HT1080 (cell line): ENCODE results near the gene CLDN14. TPM values are rescaled to one million over a fixed set of nuclear protein-coding genes. Genes with fewer than 3 reads are reported as not detected.
A peak's percentile ranks its signal among the peaks of the same experiment; 100 is the strongest.
"Not testable (repeated sequence)": the region's sequence is repeated elsewhere in the genome, so short reads cannot be mapped to it uniquely, and the experiment has no call there.

Source experiments
- DNase-seq: peaks from one replicate; pipeline ENCODE4 v3.0.0-alpha.2; 2015; ENCODE audit warnings: low read depth
- total RNA-seq: library from RNA; depleted of rRNA; stranded (reverse); fragments of >200 nt; shearing (Covaris generic); gene quantifications from 2 replicates; pipeline ENCODE4 v1.2.3, GENCODE V29; 2014

The CLDN14 gene
- total RNA-seq, 1 experiment from 2014 or later, result not detected

DNA sequence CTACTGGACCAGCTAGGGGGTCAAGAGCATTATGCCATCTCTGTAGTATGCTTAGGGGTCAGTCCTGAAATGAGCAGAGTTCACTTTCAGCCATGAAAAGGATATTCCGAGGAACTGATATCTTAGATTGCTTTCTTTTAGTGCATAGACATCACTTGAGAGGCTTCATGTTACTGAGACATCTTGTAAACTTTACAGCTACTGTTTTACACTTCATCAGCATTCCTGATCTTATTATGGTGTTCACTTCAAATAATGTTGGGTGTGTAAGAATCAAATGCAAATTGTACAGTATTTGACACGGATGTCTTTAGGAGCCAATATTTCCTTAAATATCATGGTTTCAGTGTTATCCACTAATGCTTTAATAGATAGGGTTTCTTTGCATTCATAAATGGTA is 22.4 kb upstream of the CLDN14 start:
- no peak for DNase-seq

DNA sequence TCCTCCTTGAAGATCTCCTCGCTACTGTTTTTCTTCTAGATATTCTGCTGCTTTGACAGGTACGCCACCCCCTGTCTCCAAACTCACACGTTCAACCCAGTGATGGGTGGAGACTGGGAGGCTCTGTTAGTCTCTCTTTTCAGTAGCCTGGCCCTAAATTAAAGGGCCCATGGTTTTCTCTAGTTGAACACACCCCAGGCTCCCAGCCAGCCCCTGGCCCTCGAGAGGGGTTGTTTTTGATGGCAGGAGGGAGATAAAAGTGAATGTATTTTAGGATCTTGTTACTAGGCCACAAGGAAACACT is 21.6 kb upstream of the CLDN14 start:
- no peak for DNase-seq

DNA sequence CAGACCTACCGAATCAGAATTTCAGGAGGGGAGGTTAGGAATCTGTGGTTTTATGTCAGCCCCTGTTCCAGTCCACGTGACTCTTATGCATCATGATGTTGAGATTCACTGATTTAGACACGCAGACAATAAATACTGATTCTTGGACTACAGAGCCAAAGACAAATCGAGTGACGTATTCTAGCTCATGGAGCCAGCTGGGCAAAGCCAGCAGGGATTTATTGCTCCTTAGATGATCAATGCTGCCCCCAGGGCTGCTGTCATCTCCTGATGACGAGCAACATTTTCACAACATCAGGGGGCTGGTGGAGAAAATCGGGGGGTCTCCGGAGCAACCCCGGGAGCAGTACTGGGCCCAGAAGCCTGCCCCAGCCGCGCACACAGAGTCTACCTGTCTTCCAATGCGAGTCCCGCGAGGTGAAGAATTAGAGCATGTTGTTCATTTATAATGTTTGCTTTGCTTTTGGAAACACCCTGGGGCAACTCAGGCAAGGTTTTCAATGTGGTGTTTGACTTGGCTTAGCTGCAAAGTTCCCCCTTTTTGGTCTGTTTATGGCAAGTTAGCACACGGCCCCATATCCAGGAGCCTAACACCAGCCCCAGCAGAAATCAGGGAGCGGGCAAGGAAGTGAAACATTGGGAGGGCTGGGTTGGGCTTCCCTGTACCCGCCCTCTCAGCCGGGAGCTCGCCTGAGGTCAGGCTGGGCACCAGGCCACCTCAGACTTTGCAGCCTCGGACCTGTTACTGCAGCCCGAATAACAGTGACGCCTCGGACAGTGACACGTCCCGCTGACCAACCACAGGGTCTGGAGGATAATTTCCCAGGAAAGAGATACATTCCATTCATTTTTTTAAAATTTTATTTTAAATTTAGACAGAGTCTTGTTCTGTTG is 19.9 kb upstream of the CLDN14 start:
- no peak for DNase-seq

DNA sequence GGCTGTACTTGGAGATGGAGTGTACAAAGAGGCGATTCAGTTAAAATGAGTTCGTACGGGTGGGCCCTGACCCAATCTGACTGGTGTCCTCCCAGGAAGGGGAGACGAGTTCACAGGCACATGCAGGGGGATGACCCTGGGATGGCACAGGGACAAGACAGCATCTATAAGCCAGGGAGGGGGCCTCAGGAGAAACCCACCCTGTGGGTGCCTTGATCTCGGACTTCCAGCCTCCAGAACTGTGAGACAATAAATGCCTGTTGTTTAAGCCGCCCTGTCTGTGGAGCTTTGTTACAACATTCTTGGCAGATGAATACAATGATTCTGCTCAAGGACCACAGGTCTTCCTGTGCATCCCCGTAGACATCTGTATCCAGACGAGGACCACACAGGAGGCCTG is 14.6 kb upstream of the CLDN14 start:
- DNase-seq, result no peak

DNA sequence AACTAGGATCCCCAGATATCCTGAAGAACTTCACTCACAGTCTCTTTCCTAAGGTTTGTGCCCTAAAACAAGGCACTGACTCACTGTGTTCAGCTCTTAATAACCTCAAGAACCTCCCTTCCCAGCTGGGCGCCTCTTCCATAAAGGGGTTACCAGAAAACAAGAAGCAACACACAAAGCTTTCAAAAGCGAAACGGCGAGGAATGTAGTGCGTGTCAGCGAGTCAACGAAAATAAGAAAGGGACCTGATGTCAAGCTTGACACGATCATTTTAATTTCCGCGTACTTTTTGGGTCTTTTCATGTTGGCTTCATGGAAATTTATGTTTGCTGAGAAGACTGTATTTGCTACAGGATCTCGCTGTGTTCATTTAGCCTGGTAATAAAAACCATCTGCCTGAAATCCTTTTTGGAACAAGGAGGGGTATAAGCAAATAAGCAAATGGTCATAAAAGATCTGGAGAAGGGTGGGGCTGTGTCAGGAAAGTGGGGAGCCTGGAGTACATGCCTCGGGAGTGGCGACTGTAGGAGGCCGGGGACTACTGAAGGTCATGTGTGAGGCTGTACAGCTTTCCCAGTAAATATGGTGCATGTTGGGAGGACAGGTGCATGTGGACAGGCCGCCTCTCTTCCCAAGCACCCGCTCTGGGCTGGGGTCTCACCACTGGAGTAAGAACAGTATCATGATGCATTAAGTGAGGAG is 11.4 kb upstream of the CLDN14 start:
- no peak for DNase-seq

DNA sequence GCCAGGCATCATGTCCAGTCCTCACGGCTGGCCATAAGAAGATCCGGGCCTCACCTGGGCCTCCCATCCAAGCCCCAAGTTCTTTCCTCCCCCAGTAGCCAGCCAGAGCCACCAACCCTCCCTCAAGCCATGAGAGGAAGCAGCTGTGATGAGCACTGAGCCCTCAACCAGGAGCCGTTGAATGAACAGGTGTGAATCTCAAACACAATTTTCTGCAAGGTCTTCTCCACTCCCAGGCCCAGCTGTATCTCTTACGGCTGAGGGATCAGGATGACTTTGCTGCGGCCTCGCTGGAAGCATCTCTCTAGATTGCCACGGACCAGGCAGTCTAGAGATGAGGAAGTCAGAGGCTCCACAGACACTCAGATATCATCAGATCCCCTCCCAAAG is 9.8 kb upstream of the CLDN14 start:
- no peak for DNase-seq

DNA sequence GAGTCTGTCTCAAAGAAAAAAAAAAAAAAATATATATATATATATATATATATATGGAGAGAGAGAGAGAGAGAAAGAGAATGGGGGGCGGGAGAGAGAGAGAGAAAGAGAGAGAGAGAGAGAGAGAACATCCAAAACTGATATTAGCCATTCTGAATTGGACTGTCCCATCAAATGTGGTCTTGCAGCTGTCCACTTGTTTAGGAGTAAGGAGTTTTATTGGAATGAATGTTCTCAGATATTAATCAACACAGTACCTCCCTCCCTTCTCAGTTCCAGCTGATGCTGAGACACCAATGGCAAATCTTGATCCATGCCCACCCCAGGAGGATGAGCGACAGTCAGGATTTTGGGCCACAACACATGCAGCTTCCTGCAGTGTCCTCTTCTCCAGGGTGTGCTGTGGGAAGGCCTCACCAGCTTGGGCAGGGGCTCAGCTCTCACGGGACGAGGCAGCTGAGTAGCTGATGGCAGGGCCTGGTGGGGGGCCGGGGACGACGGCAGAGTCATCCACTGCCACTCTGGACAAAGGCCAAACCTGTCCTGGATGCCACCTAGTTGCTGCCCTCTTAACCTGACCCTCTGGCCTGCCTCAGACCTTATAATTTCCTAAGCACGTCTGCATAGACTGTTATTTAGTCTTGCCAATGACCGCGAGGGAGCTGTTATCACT is 9.3 kb upstream of the CLDN14 start:
- no peak for DNase-seq

DNA sequence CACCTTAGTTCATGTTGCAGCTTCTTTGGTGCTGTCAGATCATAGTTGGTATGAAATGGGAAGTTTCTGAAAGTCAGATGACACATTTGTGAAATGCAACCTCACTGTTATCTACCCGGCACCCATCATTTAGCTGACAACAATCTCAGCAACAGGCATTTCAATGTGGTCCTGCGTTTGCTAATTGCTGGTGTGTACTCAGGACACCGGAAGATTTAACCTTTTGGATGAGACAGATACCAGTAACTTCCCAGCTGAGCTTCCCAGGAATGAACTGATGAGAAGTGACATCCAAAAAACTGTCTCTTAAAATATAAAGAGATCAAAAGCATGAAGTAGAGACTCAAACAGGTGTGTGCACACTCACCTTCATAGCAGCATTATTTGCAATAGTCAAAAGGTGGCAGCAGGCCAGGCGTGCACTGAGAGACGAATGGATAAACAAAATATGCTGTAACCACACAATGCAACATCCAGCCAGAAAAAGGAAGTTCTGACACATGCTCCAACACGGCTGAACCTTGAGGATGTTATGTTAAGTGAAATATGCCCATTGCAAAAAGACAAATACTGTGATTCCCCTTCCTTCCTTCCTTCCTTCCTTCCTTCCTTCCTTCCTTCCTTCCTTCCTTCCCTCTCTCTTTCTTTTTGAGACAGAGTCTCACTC is 7.9 kb upstream of the CLDN14 start:
- DNase-seq, result peak; percentile 18

DNA sequence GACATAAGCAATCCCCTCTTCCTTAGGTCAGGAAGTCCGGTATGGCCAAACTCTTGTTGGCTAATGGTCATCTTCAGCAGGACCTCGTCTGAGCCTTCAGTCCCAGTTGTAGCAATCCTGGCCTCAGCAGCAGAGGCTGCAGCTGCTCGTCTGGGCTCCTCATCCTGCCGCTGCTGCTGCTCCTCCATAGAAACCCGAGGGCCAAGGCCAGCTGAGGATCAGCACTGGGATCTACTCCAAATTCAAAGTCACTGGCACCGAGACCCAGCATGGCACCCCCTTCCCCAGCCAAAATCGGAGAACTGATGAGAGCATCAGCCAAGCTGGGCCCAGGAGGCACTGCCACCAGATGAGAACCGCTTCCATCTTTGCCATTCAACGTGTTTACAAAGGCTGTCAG is 6.3 kb upstream of the CLDN14 start:
- DNase-seq, result no peak

DNA sequence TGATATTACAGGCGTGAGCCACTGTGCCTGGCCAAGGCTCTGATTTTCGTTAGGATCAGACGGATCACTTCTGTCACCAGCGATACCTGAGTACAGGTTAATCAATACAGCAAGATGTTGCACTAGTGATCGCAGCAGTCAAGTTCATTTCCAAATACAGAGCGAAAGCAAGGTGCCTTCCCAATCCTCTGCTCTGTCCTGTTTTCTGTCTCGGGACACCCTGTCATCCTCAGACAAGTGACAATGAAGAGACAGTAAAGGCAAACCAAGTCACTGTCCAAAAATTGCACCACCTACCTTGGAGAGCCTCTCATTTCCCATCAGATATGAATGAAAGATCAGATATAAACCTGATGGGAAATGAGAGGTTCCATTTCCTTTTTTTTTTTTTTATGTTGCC is 5.6 kb upstream of the CLDN14 start:
- no peak for DNase-seq

DNA sequence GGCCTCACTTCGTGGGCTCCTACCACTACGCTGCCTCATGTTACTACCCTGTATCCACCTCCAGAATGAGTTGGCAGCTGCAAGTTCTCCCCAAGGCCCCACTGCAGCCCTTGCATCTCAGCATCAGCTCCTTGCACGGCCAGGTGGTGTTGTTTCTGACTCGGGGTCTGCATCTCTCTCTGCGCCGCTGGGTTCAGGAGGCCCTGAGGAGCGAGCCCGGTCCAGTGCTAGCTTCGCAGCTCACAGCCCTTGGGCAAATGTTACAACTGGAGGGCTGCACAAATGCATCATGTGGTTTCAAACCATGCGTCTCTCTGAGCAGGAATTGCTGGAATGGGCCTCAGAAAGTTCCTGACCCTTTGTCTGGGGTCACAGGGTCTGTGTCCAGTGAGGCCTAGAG is 3.2 kb upstream of the CLDN14 start:
- DNase-seq, result no peak

DNA sequence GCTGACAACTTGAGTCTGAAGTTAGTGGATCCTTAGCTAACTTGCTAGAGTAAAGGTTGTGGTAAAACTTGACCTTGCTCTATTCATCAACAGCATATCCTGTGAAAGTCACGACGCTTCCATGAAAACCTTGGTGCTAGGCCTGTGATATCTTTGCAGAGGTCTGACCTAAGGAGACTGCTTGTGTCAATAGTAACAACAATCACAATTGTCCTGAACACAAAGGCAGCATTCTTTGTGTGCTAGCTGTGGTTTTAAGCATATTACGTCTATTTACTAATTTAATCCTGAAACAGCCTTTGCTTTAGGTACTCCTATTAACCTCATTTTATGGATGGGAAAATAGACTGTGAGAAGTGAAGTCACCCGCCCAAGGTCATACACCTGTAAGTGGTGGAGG is 2.8 kb upstream of the CLDN14 start:
- DNase-seq, result no peak

DNA sequence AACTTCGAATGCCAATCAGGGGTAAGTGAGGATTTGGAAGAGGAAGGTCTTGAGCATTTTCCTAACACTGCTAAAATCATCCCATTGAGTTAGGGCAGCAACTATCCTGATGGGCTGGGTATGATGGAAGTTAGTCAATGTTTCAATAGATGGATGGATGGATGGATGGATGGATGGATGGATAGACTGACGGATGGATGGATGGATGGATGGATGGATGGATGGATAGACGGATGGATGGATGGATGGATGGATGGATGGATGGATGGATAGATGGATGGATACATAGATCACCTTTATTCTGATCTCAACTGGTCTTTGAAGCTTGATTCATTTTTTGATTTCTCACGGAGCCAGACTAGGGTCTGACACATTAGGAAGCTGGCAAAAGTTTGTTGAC is 2.3 kb upstream of the CLDN14 start:
- no peak for DNase-seq

DNA sequence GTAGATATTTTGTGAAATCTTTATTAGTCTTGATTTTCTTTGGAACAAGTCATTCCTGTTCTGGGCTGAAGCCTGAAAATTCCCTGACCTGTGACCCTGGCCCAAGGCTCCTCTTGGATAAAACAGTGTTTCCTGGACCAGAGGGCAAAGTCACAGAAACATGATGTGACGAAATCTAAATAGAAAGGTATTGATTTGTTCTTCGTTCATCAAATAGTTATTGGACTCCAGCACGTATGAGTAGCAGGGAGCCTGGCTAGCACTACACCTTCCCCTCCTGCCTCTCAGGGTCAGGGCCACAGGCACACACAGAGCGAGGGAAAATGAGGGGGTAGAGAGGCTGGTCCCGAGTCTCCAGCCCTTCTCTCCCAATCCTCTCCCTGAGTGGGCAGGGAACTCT is 1.7 kb upstream of the CLDN14 start:
- no peak for DNase-seq

DNA sequence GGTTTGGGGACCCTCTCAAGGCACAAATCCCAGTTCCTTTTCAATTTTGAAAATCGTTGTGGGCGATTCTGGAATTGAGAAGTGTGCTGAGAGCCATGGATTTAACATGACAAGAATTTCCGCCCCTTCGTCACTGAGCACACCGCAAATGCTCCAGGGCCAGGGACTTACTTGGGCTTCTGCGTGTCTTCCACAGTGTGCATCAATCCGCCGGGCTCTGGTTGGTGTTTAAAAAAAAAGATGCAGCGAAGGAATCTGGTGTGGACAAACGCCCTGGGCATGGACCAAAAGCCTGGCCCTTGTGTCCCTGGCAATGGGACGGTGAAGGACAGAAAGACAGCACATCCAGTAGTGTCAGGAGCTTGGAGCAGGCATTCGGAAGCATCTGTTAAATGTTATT is 696 bp upstream of the CLDN14 start:
- DNase-seq, result no peak

DNA sequence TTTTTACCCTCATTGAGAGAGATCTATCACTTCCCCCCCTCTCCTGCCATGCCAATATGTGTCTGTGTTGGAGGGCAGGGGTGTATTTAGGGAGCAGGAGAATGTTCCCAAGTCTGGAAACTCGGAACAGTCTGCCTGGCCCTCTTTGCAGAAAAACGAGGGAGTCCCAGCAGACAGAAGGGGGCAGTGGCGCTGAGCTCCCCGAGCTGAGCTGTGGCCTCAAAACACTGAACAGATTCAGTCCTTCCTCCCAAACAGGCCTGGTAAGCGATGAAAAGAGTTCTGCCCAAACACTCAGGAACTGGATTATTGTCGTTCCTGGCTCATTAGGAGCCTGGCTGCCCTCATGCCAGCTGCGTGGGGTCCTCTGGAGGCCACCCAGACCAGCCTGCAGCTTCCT is 981 bp downstream of the CLDN14 start:
- DNase-seq, result no peak

DNA sequence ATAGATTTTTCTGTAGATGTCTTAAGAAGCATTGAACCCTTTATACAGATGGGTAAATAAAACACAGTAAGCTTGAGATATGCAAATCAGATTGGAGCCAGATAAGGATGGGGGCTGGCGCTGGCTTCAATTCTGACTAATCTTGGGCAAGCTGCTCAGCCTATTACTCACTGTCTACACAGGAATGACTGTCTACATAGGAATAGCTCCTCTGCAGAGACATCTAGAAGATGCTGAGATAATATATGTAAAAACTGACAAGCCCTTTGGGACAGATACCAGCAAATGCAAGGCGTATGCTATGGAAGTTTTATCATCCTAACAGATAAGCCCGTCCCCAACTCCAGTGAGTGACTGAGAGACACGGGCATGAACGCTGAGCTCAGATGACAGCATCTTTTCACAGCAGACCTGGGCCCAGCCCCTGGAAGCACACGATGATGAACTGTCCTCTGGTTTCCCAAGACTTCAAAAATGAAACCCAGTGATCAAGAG is 1.7 kb downstream of the CLDN14 start:
- DNase-seq, result peak; percentile 88

DNA sequence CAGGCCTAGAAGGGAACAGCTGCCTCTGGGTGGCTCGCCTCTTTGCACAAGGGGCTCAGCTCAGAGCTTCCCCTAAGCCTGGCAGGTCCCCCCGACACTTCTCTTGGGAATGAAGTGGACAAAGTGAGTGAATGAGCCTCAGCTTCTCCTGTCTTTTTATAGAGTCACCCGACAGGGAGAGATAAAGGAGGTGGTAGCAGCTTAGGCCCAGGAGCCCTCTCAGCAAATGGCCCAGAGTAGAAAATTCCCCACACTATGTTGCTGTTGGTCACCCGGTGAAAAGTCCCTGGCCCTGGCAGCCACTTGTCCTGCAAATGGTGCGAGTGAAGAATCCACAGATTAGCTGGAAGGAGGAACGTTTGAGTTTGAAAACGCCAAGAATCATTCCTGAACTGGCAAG is 2.4 kb downstream of the CLDN14 start:
- DNase-seq, result no peak

DNA sequence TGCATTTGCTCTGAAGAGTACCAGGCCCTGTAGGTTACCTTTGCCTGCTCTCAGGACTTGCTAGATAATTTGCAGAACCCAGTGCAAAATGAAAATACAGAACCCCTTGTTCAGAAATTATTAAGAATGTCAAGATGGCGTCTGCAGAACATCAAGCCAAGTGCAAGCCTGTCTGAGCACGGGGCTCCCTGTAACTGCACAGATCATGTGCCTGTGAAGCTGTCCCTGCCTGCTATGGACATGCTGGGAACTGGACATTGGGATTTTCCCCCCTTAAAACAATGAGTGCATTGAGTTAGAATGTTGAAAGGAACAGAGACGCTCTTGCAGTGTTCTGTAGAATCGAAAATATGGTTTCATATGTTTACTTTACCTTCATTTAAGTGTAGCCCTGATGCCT is 2.9 kb downstream of the CLDN14 start:
- no peak for DNase-seq

DNA sequence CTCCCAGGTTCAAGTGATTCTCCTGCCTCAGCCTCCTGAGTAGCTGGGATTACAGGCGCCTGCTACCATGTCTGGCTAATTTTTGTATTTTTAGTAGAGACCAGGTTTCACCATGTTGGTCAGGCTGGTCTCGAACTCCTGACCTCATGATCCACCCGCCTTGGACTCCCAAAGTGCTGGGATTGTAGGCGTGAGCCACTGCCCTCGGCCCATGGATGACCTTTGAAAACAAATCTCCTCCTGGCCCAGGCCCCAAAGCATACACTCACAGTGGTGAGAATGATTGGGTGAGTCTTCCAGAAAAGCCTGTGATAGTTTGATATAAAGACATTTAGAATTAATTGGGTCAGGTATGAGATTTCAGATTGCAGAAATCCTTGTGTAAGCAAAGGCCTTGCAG is 3.4 kb downstream of the CLDN14 start:
- not testable (repeated sequence) for DNase-seq

DNA sequence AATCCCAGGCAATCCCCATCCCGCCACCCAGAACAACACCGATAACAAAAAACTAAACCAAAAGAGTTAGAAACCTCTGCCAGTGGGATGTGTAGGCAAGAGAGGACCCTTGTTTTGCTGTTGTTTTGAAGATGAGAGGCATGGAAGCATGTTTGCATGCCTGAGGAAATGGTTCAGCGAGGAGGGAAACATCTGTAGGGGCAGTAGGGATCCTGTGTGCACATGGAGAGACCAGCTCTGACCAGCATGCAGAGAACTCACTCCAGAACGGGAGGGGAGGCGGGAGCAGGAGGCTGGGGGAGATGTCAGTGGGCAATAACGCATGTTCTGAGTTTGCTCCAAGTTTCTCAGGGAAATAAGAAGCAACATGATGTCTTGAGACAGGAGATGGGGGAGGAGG is 5.3 kb downstream of the CLDN14 start:
- DNase-seq, result no peak

DNA sequence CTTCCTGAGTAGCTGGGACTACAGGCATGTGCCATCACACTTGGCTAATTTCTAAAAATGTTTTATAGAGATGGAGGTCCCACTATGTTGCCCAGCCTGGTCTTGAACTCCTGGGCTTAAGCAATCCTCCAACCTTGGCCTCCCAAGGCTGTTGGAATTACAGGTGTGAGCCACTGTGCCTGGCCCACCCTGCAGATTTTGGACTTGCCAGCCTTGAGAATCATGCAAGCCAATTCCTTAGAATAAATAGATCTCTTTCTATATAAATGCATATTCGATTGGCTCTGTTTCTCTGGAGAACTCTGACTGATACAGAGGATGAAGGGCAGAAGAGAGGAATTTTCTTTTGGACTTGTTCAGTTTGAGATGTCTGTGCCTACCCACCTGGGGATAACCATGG is 6.7 kb downstream of the CLDN14 start:
- DNase-seq, result no peak
